T-helper 1 cell (primary cell): ENCODE measurements around the gene MIOX.
A peak's percentile ranks its signal among the peaks of the same experiment; 100 is the strongest.

Source experiments
- DNase-seq, 5 donors: peaks; one replicate each; pipeline ENCODE4 v3.0.0-alpha.2; 2012 to 2020

Gene MIOX

GRCh38 chr22:50473855-50474671, 12.6 kb upstream of the MIOX start:
- DNase-seq: peak in 2 of 5 donors; percentile 10 to 41

GRCh38 chr22:50474710-50475651, 11.7 kb upstream of the MIOX start, which contains the start of gene SBF1:
Gene SBF1, minus strand, starts transcription at chr22:50475035. Its CDS starts 195 bp downstream, at chr22:50474840.
- peak; percentile 79 to 88 (median 81) for DNase-seq

- no peak for DNase-seq
These were observed 11.0 kb upstream of the MIOX start for GRCh38 chr22:50475652-50476002.

DNA sequence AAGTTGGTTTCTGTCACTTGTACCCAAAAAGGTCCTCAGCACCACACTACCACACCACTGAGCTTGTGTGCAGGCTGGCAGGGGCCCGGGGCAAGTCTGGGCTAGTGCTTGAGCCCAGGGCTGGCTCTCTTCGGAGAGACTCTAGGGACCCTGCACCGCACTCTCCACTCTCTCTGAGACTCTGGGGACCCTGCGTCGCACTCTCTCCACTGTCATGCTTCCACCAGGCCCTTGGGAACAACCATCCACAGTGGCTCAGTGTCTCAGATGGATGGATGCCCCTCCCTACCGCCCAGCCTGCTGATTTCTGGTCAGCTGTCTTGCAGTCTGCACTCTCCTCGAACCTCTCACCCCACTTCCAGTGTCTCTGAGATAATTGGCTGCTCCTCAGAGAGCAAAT, 9.8 kb upstream of the MIOX start:
- DNase-seq: no peak

DNA sequence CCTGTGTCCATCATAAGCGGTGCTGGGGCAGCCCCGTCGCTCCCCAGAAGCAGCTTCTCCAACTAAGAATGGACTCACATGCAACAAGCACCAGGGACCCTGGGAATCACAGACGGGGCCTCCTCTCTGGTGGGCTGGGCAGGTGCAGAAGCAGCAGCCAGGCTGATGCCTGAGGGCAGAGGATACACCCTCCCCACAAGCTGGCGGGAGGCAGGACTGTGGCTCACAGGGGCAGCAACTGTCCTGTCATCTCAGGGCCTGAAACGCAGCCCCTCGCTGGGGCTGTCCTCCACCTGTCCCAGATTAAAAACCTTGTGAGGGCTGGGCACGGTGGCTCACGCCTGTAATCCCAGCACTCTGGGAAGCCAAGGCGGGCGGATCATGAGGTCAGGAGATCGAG, 8.7 kb upstream of the MIOX start:
- DNase-seq: no peak

- DNase-seq: no peak
These were observed 6.9 kb upstream of the MIOX start for GRCh38 chr22:50479721-50480120.

- DNase-seq: no peak
These were observed 5.6 kb upstream of the MIOX start for GRCh38 chr22:50481045-50481439.

DNA sequence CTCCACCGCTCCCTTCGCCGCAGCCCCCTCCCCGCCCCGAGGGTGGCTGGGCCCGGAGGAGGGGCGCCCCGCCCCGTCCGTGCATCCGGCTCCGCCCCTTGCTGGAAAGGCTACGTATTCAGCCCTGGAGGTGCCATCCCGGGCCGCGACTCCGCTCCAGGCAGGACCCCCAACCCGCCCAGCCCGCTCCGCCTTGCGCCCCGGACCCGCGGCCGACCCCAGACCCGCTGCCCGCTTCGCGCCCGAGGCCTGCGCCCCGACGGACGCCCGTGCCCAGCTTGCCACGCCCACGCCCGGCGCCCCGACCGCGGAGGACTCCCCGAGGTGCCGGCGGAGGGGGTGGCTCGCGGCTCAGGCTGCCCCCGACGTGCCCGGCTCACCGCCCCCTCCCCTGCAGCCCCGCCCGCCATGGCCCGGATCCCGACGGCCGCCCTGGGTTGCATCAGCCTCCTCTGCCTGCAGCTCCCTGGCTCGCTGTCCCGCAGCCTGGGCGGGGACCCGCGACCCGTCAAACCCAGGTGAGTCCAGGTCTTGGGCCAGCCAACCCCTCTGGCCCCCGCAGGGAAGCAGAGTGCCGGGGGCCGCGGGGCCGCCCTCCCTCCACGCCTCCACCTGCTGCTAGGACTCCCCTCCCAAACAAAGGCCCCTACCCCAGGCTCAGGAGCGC, 5.1 kb upstream of the MIOX start, which contains the start of gene ADM2:
ADM2 (plus strand) TSS at position 104 of the 667 bp plus-strand sequence; CDS start at position 409, 305 bp downstream.
- DNase-seq: peak; percentile 47 to 68 (median 60)

- no peak for DNase-seq
These were observed 4.3 kb upstream of the MIOX start for GRCh38 chr22:50482107-50483074.

- DNase-seq: no peak
These were observed 3.6 kb upstream of the MIOX start for GRCh38 chr22:50483106-50483505.

GRCh38 chr22:50483556-50483955, 3.1 kb upstream of the MIOX start:
- DNase-seq: no peak

- peak in 1 of 5 donors; percentile 9 for DNase-seq
These were observed 2.4 kb upstream of the MIOX start for GRCh38 chr22:50483977-50484853.

DNA sequence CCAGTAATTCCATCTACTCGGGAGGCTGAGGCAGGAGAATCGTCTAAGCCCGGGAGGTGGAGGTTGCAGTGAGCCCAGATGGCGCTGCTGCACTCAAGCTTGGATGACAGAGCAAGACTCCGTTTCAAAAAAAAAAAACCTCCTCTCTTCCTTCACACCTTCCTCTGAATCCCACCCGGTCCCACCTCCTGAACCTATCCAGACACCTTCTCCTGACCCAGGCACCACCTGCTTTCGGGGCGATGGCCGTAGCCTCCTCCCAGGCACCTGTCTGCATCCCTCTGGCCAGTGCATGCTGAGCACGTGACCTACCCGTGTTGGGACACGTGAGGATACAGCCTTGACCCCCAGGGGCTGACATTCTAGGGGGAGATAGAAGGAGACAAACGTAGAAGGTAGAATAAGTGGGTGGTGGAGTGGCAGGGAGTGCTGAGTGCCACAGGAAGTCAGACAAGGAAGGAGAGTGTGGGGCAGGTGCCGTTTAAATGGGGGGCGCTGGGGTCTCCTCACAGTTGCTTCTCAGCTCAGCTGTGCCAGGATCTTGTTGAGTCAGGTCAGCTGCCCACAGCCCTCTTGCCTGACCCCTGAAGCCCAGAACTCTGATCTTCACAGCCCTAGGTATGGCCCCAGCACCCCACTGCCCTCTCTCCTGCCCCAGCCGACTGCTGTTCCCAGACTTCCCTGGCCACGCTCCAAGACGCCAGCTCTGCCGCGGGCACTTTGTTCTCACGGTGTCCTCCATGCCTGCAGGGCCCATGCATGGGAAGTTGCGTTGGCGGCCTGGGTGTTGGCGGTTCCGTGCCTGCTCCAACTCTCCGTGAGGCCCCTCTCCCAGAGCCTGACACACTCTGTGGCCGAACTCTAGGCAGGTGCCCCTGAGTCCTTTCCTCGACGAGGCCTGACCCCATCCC, 1.2 kb upstream of the MIOX start:
- peak in 1 of 5 donors; percentile 9 for DNase-seq

- no peak for DNase-seq
These were observed 789 bp downstream of the MIOX start for GRCh38 chr22:50487290-50488005.

- DNase-seq: peak in 1 of 5 donors; percentile 5
These were observed 1.5 kb downstream of the MIOX start for GRCh38 chr22:50488006-50488677.

GRCh38 chr22:50488886-50489285, 2.2 kb downstream of the MIOX start:
- no peak for DNase-seq

- no peak for DNase-seq
These were observed 2.9 kb downstream of the MIOX start for GRCh38 chr22:50489363-50490243.
